OCI-LY1 (cell line): Measurements from ENCODE around the gene ZFR.

Source experiments
- CTCF ChIP-seq: fragments of 200-600 bp; sonication (generic), shearing (Covaris generic); IDR thresholded peaks from 2 replicates; pipeline ENCODE4 v1.5.1; 2017; ENCODE audit warnings: mild to moderate bottlenecking, antibody characterized with exemption, low read length, moderate library complexity, mixed read lengths
- EZH2 ChIP-seq: fragments of 200-600 bp; sonication (generic), shearing (Covaris generic); IDR thresholded peaks from 2 replicates; pipeline ENCODE4 v1.8.0; 2017; ENCODE audit warnings: borderline replicate concordance, mixed run types, mild to moderate bottlenecking, antibody characterized with exemption, low read length, moderate library complexity, mixed read lengths

GRCh38 chr5:32444431-32445286, at the start of gene ZFR:
- no peak for TF ChIP-seq CTCF
- no peak for TF ChIP-seq EZH2
